GM21737 (cell line): ENCODE results near the gene HDAC8.

Experiments
- ATAC-seq: cut with Tn5 transposase; IDR thresholded peaks from one replicate; pipeline ENCODE4 v1.9.1; 2021; ENCODE audit warnings: mild to moderate bottlenecking, moderate library complexity; ENCODE audit not compliant: unreplicated experiment

The HDAC8 gene

DNA sequence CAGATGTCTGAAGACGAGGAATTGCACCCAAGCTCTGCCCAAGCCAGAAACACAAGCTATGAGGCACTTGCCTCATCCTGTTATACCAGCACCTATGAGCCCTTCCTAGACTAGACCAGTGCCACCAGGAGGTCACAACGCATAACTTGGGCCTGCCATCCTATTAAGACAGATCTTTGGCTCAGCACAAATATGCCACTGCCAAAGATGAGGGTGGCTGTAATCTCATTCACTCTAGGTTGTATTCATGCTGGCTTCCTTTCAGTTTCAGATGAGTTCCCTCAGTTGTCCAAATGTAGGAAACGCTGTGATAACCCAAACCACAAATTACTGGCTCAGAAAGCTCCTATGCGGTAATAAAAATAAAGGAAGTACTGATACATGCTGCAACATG lies 190.4 kb downstream of the HDAC8 start:
- ATAC-seq = no peak

DNA sequence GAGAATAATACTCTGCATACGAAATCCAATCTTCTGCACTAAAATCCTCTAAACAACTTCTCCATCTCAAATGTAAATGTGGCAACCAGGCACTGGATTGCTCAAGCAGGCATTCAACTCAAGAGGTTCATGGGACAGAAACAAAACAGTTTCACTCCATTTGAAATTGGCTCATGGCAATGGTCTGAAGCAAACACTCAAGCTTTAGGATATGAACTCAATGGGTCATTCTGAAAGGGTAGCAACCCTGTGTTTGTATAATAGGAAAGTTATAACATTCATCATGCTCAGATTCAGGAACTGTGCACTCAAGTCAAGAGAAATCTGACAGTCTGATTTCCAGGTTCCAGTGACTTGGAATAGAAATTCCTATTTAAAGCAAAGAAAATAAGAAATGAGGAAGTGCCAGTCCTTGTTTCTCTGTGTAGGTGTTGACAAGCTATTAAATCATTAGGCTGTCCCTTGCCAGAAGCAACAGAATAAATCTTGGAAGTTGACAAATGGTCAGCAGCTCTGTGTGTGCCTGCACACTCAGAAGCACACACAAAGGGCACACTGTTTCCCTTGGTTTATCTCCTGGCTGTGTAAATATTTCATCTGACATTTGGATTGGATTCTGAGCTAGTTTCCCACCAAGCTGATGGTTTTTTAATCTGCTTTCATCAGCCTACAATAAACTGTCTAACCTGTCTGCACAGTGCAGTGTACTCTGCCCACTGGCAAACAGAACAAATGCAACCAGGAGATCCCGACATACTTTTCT lies 191.0 kb downstream of the HDAC8 start:
- ATAC-seq = no peak

DNA sequence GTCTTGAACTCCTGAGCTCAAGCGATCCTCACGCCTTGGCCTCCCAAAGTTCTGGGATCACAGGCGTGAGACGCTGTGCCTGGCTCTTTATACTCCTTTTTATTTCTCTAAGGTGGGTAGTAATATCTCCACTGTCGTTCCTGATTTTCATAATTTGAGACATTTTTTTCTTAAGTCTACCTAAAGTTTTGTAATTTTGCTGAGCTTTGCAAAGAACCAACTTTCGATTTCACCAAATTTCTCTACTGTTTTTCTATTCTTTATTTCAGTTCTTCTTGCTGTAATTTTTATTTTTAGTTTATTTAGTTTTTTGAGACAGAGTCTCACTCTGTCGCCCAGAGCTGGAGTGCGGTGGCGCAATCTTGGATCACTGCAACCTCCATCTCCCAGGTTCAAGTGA lies 196.5 kb downstream of the HDAC8 start:
- no peak for ATAC-seq

DNA sequence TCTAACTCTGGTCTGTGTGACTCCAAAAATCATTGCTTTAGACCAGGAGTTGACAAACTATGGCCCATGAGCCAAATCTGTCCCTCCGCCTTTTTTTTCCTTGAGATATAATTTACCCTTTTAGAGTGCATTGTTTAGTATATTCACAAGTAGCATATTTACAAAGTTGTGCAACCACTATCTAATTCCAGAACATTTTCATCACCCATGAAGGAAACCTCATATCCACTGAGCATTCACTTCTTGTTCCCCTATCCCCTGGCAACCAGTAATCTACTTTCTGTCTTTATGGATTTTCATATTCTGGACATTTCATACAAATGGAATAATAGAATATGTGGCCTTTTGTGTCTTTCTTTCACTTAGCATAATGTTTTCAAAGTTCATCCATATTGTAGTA lies 199.5 kb downstream of the HDAC8 start:
- no peak for ATAC-seq

- ATAC-seq = no peak
These were observed 199.9 kb downstream of the HDAC8 start for GRCh38 chrX:72372735-72373134.

GRCh38 chrX:72371405-72371804 lies 201.2 kb downstream of the HDAC8 start:
- no peak for ATAC-seq

GRCh38 chrX:72368796-72369195 lies 203.8 kb downstream of the HDAC8 start:
- ATAC-seq = no peak

GRCh38 chrX:72367516-72367915 lies 205.1 kb downstream of the HDAC8 start:
- ATAC-seq = no peak

DNA sequence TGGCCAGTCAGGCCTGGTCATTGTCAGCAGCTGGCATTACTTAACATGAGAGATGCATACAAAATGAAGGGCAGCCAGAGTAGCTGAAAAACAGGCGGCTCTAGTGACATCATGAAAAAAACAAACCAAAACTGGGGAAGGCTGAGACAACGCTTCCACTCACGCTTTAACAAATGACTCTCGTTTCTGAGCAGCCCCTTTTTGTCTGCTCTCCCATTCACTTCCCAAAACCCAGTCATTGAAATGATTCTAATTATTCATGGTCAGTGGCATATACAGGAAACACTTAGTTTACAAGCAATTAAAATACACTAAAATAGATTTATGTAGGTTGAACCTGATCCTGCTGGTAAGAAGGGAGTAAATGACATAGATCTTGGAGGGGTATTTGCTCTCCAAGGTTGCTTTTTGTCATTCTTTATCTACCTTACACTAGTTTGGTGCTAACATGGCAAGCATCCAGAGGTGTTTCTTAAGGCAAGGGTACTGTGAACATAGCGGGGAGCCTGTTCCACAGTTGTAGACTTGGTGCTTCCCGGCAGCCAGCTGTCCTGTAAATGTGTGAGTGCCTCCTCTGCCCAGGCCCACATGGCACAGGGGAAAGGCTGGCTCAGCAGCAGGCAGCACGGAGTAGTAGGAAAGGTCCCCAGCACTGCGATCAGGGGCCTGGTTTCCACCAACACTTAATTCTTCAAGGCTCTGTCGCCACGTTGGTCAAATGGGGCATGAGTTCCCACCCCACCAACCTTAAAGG lies 205.8 kb downstream of the HDAC8 start:
- ATAC-seq = no peak

- no peak for ATAC-seq
These were observed 206.5 kb downstream of the HDAC8 start for GRCh38 chrX:72366178-72366577.

GRCh38 chrX:72365126-72365525 lies 207.5 kb downstream of the HDAC8 start:
- no peak for ATAC-seq

DNA sequence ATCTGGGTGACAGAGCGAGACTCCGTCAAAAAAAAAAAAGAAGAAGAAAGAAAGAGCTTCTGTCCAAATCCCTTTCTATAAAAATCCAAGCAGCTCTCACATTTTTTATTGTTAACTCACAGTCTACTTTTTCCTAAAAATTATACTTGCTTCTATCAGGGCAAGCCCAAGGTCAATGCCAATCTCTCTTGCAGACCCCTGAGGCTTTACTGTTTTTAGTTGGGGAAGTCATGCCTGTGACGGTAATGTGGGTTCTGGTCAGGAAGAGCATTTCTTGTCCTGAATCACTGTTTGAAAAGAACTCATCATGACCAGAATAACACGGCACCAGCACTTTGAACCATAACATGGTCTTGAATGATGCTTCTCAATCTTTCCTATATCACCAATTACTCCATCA lies 212.3 kb downstream of the HDAC8 start:
- no peak for ATAC-seq

GRCh38 chrX:72358313-72358712 lies 214.3 kb downstream of the HDAC8 start:
- no peak for ATAC-seq

DNA sequence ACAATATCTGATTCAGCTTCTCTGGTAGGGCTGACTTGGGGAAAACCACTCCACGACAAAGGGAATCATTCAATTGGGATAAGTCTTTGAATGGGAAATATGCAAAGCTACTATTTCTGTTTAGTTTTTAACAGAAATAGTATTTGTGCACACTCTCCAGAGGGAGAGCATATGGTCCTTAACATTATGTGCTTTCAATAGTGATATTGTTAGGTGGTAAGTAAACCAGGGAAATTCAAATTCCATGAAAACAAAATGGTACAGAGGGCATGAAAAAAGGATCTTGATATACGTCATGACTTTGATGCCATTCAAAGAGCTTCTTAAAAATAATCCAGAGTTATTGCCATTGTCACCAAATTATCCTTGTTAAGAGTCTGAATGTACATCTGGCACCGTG lies 219.9 kb downstream of the HDAC8 start:
- ATAC-seq = no peak

DNA sequence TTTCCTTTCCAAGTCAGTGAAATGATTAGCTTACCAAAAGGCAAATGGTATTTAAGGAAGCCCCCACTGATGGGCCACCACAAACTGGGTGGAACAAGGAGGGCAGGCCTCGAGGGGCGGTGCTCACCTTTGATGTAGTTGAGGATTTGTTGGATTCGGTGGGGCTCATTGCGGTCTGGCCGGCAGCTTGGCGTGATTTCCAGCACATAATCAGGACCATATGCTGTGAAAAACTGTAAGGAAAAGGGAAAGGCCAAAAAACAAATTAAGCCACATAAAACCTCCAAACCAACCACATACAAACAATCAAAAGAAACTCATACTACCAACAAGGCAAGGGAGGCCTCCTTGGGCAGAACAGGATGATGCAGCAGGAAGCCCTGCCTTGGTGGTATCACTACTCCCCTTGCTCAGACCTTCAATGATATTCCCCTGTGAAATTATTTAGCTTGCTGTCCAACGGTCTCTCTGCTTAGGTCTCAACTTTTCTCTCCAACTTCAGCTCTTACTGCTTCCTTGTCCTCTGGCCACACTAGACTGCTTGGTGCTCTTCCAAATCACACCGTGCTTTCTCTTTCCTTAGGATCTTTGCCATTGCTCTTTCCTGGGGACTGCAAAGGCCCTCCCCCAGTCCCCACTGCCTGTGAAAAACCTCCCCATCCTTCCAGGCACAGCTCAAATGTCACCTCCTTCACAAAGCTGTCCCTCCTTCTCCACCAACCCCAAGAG lies 220.9 kb downstream of the HDAC8 start:
- no peak for ATAC-seq

DNA sequence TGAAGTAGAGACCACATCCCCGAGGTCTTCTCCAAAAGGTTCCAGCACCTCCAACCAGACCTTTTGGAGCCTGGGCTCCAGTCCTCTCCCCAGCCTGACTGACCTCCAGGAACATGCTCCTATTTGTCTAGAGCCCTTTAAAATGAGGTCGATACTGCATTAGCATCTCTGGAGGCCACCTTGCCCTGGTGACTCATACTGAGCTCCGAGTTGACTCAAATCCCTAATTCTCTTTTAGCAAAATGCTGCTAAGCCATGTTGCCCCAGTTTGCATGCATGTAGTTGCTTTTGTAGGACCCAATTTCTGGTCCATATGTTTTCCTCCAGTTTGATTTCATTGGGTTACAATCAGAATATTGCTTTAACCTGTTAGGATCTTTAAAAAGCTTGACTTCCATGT lies 223.5 kb downstream of the HDAC8 start:
- ATAC-seq = no peak

GRCh38 chrX:72348247-72348979 lies 224.2 kb downstream of the HDAC8 start:
- ATAC-seq = no peak

GRCh38 chrX:72347366-72347765 lies 225.3 kb downstream of the HDAC8 start:
- ATAC-seq = no peak

DNA sequence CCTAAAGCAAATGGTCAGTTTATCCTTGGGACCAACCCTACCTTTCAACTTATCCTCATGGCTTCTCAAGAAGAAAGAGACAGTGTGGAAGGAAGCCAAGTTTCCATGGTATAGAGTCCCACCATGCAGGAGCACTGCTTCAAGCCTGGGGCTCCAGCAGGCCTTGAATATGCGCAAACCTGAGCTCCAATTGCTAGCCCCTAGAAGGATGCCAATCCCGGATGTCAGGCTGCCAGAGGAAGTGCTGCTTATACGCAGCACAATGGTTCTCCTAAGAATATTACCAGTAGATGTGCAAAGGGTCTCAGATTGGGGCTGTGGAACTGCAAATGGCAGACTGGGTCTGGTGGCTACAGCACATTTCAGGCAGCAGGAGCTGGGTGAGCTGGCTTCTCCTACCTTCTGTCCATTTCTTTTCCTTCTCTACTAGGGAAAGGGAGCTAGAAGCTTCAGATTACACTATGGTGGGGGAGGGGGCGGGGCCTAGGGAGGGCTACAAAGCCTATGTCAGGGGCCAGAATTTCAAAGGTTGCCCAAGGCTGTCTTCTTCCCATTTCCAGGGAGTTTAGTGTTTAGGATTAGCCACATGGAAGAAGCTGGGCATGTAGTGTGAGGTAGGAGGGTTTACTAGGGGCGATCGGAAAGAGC lies 226.2 kb downstream of the HDAC8 start:
- ATAC-seq = no peak

- ATAC-seq = no peak
These were observed 232.0 kb downstream of the HDAC8 start for GRCh38 chrX:72340626-72341025.

GRCh38 chrX:72340041-72340440 lies 232.6 kb downstream of the HDAC8 start:
- no peak for ATAC-seq
